HepG2 (cell line): ENCODE measurements around the gene TMEM250. TPM values are rescaled to one million over a fixed set of nuclear protein-coding genes. Genes with fewer than 3 reads are reported as not detected.

Experiments used
- ATF5 ChIP-seq: sonication (generic); formaldehyde crosslinking; IDR thresholded peaks from 2 replicates; pipeline ENCODE4 v1.4.0; 2020; ENCODE audit warnings: mild to moderate bottlenecking, low read depth, missing genetic modification reagents
- BRCA1 ChIP-seq: sonication (generic); formaldehyde crosslinking; IDR thresholded peaks from 2 replicates; pipeline ENCODE4 v1.4.0; 2020; ENCODE audit warnings: missing genetic modification reagents
- GATA4 ChIP-seq: sonication (generic); IDR thresholded peaks from 2 replicates; pipeline ENCODE4 v1.6.1; 2016; ENCODE audit warnings: antibody characterized with exemption, low read depth, borderline replicate concordance
- IRF2 ChIP-seq: IDR thresholded peaks from 2 replicates; pipeline ENCODE4 v1.6.1; 2018; ENCODE audit warnings: missing genetic modification reagents, missing compliant biosample characterization
- IRX3 ChIP-seq: sonication (generic); formaldehyde crosslinking; IDR thresholded peaks from 2 replicates; pipeline ENCODE4 v1.8.1; 2023; ENCODE audit warnings: mild to moderate bottlenecking, low read depth, missing genetic modification reagents, borderline replicate concordance
- JUNB ChIP-seq: sonication (generic); formaldehyde crosslinking; IDR thresholded peaks from 2 replicates; pipeline ENCODE4 v1.8.0; 2022; ENCODE audit warnings: missing genetic modification reagents, mild to moderate bottlenecking, borderline replicate concordance
- LCORL ChIP-seq, 2 experiments: fragments of 450-650 bp in 1 of 2; sonication (generic) in 1 of 2; formaldehyde crosslinking in 1 of 2; IDR thresholded peaks; 2 replicates each; pipeline versions ENCODE4 v1.5.0 to v1.6.1; 2017 to 2020; ENCODE audit warnings: antibody characterized with exemption in 1 of 2, missing genetic modification reagents in 1 of 2
- NFRKB ChIP-seq: fragments of 450-650 bp; IDR thresholded peaks from 2 replicates; pipeline ENCODE4 v1.6.1; 2017
- RAD51 ChIP-seq: fragments of 450-650 bp; IDR thresholded peaks from 2 replicates; pipeline ENCODE4 v1.6.1; 2016; ENCODE audit warnings: borderline replicate concordance
- RBAK ChIP-seq: sonication (generic); formaldehyde crosslinking; IDR thresholded peaks from 2 replicates; pipeline ENCODE4 v1.5.1; 2020; ENCODE audit warnings: mild to moderate bottlenecking, missing genetic modification reagents
- RFXAP ChIP-seq: sonication (generic); formaldehyde crosslinking; IDR thresholded peaks from 2 replicates; pipeline ENCODE4 v1.4.0; 2020; ENCODE audit warnings: missing genetic modification reagents, borderline replicate concordance
- SIX1 ChIP-seq: sonication (generic); formaldehyde crosslinking; IDR thresholded peaks from 2 replicates; pipeline ENCODE4 v1.4.0; 2020; ENCODE audit warnings: missing genetic modification reagents, borderline replicate concordance
- TFAP4 ChIP-seq: sonication (generic); IDR thresholded peaks from 2 replicates; pipeline ENCODE4 v1.6.1; 2016; ENCODE audit warnings: low read depth, borderline replicate concordance
- THAP7 ChIP-seq: sonication (generic); formaldehyde crosslinking; IDR thresholded peaks from 2 replicates; pipeline ENCODE4 v1.8.1; 2023; ENCODE audit warnings: mild to moderate bottlenecking, missing genetic modification reagents
- THAP9 ChIP-seq: sonication (generic); formaldehyde crosslinking; IDR thresholded peaks from 2 replicates; pipeline ENCODE4; 2020; ENCODE audit warnings: missing genetic modification reagents, mild to moderate bottlenecking, borderline replicate concordance
- ZNF224 ChIP-seq: sonication (generic); formaldehyde crosslinking; IDR thresholded peaks from 2 replicates; pipeline ENCODE4 v1.5.0; 2020; ENCODE audit warnings: mild to moderate bottlenecking, missing genetic modification reagents
- ZNF225 ChIP-seq: sonication (generic); formaldehyde crosslinking; IDR thresholded peaks from 2 replicates; pipeline ENCODE4 v1.4.0; 2020; ENCODE audit warnings: mild to moderate bottlenecking, missing genetic modification reagents
- ZNF275 ChIP-seq: sonication (generic); formaldehyde crosslinking; IDR thresholded peaks from 2 replicates; pipeline ENCODE4 v1.8.0; 2022; ENCODE audit warnings: missing genetic modification reagents, mild to moderate bottlenecking, inconsistent platforms, borderline replicate concordance
- ZNF570 ChIP-seq: sonication (generic); formaldehyde crosslinking; IDR thresholded peaks from 2 replicates; pipeline ENCODE4 v1.4.0; 2020; ENCODE audit warnings: mild to moderate bottlenecking, missing genetic modification reagents, borderline replicate concordance
- ZNF770 ChIP-seq: sonication (generic); formaldehyde crosslinking; IDR thresholded peaks from 2 replicates; pipeline ENCODE4 v1.5.0; 2020; ENCODE audit warnings: mild to moderate bottlenecking, missing genetic modification reagents
- polyA plus RNA-seq, 8 experiments: library from polyadenylated mRNA; depleted of rRNA in 3 of 8; stranded (reverse) in 7 of 8; unstranded in 1 of 8; fragments of >200 nt; fragmentation: Illumina TruSeq in 4 of 8; extraction: Trizol in 4 of 8; gene quantifications; 2 replicates each; pipeline versions ENCODE4 v1.2.1 to v1.2.3, GENCODE V29; 2011 to 2016; ENCODE audit warnings: low read depth in 4 of 8, missing spikeins in 1 of 8, mixed read lengths in 1 of 8; ENCODE audit not compliant: insufficient read depth in 1 of 8
- total RNA-seq, 5 experiments: library from RNA; depleted of rRNA; stranded (reverse); fragments of >200 nt; fragmentation: Illumina TruSeq; extraction: Trizol; gene quantifications; 2 replicates each; pipeline ENCODE4 v1.2.3, GENCODE V29; 2016; ENCODE audit warnings: low read depth in 1 of 5

The TMEM250 gene
- total and polyA plus RNA-seq, 2 of the 13 experiments (the other 11 are each of a cell fraction or from before 2014, with no cell fraction given), result 5.5 to 13.9 TPM

- TF ChIP-seq THAP9 (CRISPR knock-in tag), result no peak
- TF ChIP-seq ZNF770 (CRISPR knock-in tag), result no peak
- no peak for TF ChIP-seq IRX3 (CRISPR knock-in tag)
- TF ChIP-seq RFXAP (CRISPR knock-in tag), result no peak; the same call in 1 of the 2 replicates
- TF ChIP-seq GATA4, result no peak
- no peak for TF ChIP-seq RBAK (CRISPR knock-in tag)
- no peak for TF ChIP-seq ZNF275 (CRISPR knock-in tag)
- no peak for TF ChIP-seq JUNB (CRISPR knock-in tag)
- no peak for TF ChIP-seq BRCA1 (CRISPR knock-in tag)
- no peak for TF ChIP-seq ZNF224 (CRISPR knock-in tag)
- no peak for TF ChIP-seq TFAP4
- TF ChIP-seq LCORL (IDR thresholded peaks at IDR 0.05), result no peak
- TF ChIP-seq LCORL (CRISPR knock-in tag; IDR thresholded peaks at IDR 0.05), result peak; percentile 50; the same call in 1 of the 2 replicates
- TF ChIP-seq ZNF570 (CRISPR knock-in tag), result no peak
- TF ChIP-seq ATF5 (CRISPR knock-in tag), result no peak
- no peak for TF ChIP-seq NFRKB
- TF ChIP-seq ZNF225 (CRISPR knock-in tag), result no peak
- TF ChIP-seq IRF2, result no peak
- no peak for TF ChIP-seq RAD51
- TF ChIP-seq SIX1 (CRISPR knock-in tag), result no peak
- no peak for TF ChIP-seq THAP7 (CRISPR knock-in tag)
These were observed 24.4 kb downstream of the TMEM250 start (continued) for GRCh38 chr9:136093995-136094881.
